H1 (cell line): ENCODE results near the gene POLN. TPM values are rescaled to one million over a fixed set of nuclear protein-coding genes. Genes with fewer than 3 reads are reported as not detected.

Experiments used
- CTCF ChIA-PET: fragments of 300-600 bp; sonication (Branson Sonifier 250); formaldehyde crosslinking; loops from one replicate; lab custom pipeline; 2021; ENCODE audit not compliant: partially characterized antibody; lab: Charles Lee
- POLR2A ChIA-PET: fragments of 300-600 bp; sonication (Branson Sonifier 250); formaldehyde crosslinking; loops from one replicate; lab custom pipeline; 2021; ENCODE audit warnings: inconsistent platforms; ENCODE audit not compliant: partially characterized antibody; lab: Charles Lee
- DNase-seq, 2 experiments: peaks; one replicate each; pipeline versions ENCODE4 v3.0.0 to v3.0.0-alpha.2; 2010 to 2022; ENCODE audit warnings: low spot score in 2 of 2, low read depth in 1 of 2, mixed read lengths in 1 of 2
- FAIRE-seq: peaks from 2 replicates; lab custom pipeline; 2011; peaks lifted over from hg19 to GRCh38; lab: Jason Lieb, UNC
- H2AFZ ChIP-seq: 2 replicates; pipeline ENCODE4 v1.8.1; 2012; ENCODE audit warnings: low read length, inconsistent platforms
- H2AK5ac ChIP-seq: 2 replicates; pipeline ENCODE4 v1.6.1; 2013; ENCODE audit warnings: low read depth, low read length
- H2BK120ac ChIP-seq: replicated peaks from 2 replicates; pipeline ENCODE3; 2013; ENCODE audit warnings: low read depth, low read length, inconsistent platforms
- H2BK12ac ChIP-seq: 2 replicates; pipeline ENCODE4 v1.6.1; 2013; ENCODE audit warnings: low read depth, low read length
- H2BK15ac ChIP-seq: 2 replicates; pipeline ENCODE4 v1.6.1; 2013; ENCODE audit warnings: low read length
- H2BK20ac ChIP-seq: 2 replicates; pipeline ENCODE4 v1.6.1; 2013; ENCODE audit warnings: low read length
- H2BK5ac ChIP-seq: 2 replicates; pipeline ENCODE4 v1.6.1; 2013; ENCODE audit warnings: low read depth, low read length
- H3K14ac ChIP-seq: 2 replicates; pipeline ENCODE4 v1.6.1; 2013; ENCODE audit warnings: inconsistent platforms; ENCODE audit not compliant: insufficient read length
- H3K18ac ChIP-seq: 2 replicates; pipeline ENCODE4 v1.6.1; 2013; ENCODE audit warnings: low read length; ENCODE audit errors: extremely low read depth
- H3K23ac ChIP-seq: 2 replicates; pipeline ENCODE4 v1.6.1; 2013; ENCODE audit warnings: inconsistent platforms; ENCODE audit not compliant: insufficient read length
- H3K23me2 ChIP-seq: 2 replicates; pipeline ENCODE4 v1.6.1; 2013; ENCODE audit warnings: low read depth, low read length
- H3K27ac ChIP-seq: 2 replicates; pipeline ENCODE4 v1.6.1; 2011; ENCODE audit warnings: low read depth, low read length, inconsistent platforms
- H3K27me3 ChIP-seq, 4 experiments: replicated peaks in 1 of 4; 1 replicate in 1 of 4; 2 replicates in 3 of 4; pipeline versions ENCODE4 v1.6.1 to v1.8.1; 2011 to 2013; ENCODE audit warnings: low read length in 3 of 4, mild to moderate bottlenecking in 3 of 4, inconsistent platforms in 2 of 4, mixed read lengths in 2 of 4, moderate library complexity in 1 of 4; ENCODE audit not compliant: control insufficient read depth in 3 of 4, insufficient read depth in 3 of 4; ENCODE audit errors: extremely low read depth in 1 of 4
- H3K36me3 ChIP-seq, 4 experiments: 2 replicates each; pipeline versions ENCODE4 v1.6.1 to v1.8.1; 2011 to 2013; ENCODE audit warnings: mild to moderate bottlenecking in 4 of 4, low read length in 3 of 4, moderate library complexity in 2 of 4, control low read depth in 1 of 4, inconsistent platforms in 1 of 4; ENCODE audit not compliant: insufficient read depth in 4 of 4, control insufficient read depth in 2 of 4
- H3K4ac ChIP-seq: replicated peaks from 2 replicates; pipeline ENCODE3; 2013; ENCODE audit warnings: low read length, low read depth, mixed read lengths, inconsistent platforms; ENCODE audit not compliant: insufficient read length
- H3K4me1 ChIP-seq, 4 experiments: replicated peaks in 1 of 4; 1 replicate in 1 of 4; 2 replicates in 3 of 4; pipeline versions ENCODE4 v1.6.1 to v1.8.1; 2011 to 2013; ENCODE audit warnings: low read length in 3 of 4, inconsistent platforms in 2 of 4, mixed read lengths in 1 of 4; ENCODE audit not compliant: insufficient read depth in 4 of 4, control insufficient read depth in 3 of 4
- H3K4me2 ChIP-seq, 2 experiments: 2 replicates each; pipeline versions ENCODE4 v1.6.1 to v1.8.1; 2011 to 2013; ENCODE audit warnings: low read depth in 2 of 2, low read length in 2 of 2, control low read depth in 1 of 2, inconsistent platforms in 1 of 2, mild to moderate bottlenecking in 1 of 2; ENCODE audit not compliant: insufficient read depth in 1 of 2
- H3K4me3 ChIP-seq, 4 experiments: fragments of 200-600, 300-600 bp in 1 of 4; sonication (generic), shearing (Covaris generic), sonication (Bioruptor Twin) in 1 of 4; 2 replicates each; pipeline versions ENCODE4 v1.5.1 to v1.8.1; 2011 to 2016; ENCODE audit warnings: low read length in 4 of 4, low read depth in 3 of 4, control low read depth in 2 of 4, inconsistent platforms in 2 of 4, mild to moderate bottlenecking in 2 of 4, mixed read lengths in 1 of 4, moderate library complexity in 1 of 4; ENCODE audit not compliant: insufficient read depth in 2 of 4; ENCODE audit errors: extremely low read depth in 1 of 4
- H3K56ac ChIP-seq: replicated peaks from 2 replicates; pipeline ENCODE3; 2013; ENCODE audit warnings: low read depth, mild to moderate bottlenecking, mixed read lengths, low read length, inconsistent platforms; ENCODE audit not compliant: insufficient read length
- H3K79me1 ChIP-seq: 2 replicates; pipeline ENCODE4 v1.6.1; 2013; ENCODE audit warnings: low read depth, low read length, control low read depth
- H3K79me2 ChIP-seq, 2 experiments: 2 replicates each; pipeline versions ENCODE4 v1.6.1 to v1.8.1; 2012 to 2013; ENCODE audit warnings: low read length in 2 of 2, mild to moderate bottlenecking in 2 of 2, inconsistent platforms in 1 of 2; ENCODE audit not compliant: insufficient read depth in 2 of 2, control insufficient read depth in 1 of 2
- H3K9ac ChIP-seq, 4 experiments: replicated peaks in 1 of 4; 1 replicate in 1 of 4; 2 replicates in 3 of 4; pipeline versions ENCODE4 v1.6.1 to v1.8.1; 2011 to 2013; ENCODE audit warnings: low read depth in 3 of 4, low read length in 3 of 4, control low read depth in 2 of 4, mild to moderate bottlenecking in 2 of 4, moderate library complexity in 2 of 4, inconsistent platforms in 1 of 4; ENCODE audit errors: extremely low read depth in 1 of 4
- H3K9me3 ChIP-seq, 2 experiments: 2 replicates each; pipeline versions ENCODE4 v1.6.1 to v1.8.1; 2012 to 2013; ENCODE audit warnings: mild to moderate bottlenecking in 2 of 2, moderate library complexity in 2 of 2, control low read depth in 1 of 2, inconsistent platforms in 1 of 2, low read depth in 1 of 2, low read length in 1 of 2, mixed read lengths in 1 of 2; ENCODE audit not compliant: insufficient read depth in 2 of 2
- H4K20me1 ChIP-seq, 2 experiments: replicated peaks in 1 of 2; 2 replicates each; pipeline versions ENCODE3 to v1.8.1; 2011 to 2013; ENCODE audit warnings: inconsistent platforms in 2 of 2, low read length in 2 of 2, mild to moderate bottlenecking in 1 of 2; ENCODE audit not compliant: insufficient read depth in 2 of 2, control insufficient read depth in 1 of 2
- H4K5ac ChIP-seq: 2 replicates; pipeline ENCODE4 v1.6.1; 2013; ENCODE audit warnings: low read length, low read depth, mixed read lengths, inconsistent platforms; ENCODE audit not compliant: insufficient read length
- H4K8ac ChIP-seq: 2 replicates; pipeline ENCODE4 v1.8.0; 2013; ENCODE audit warnings: mild to moderate bottlenecking, moderate library complexity, low read length, inconsistent platforms; ENCODE audit not compliant: insufficient read depth; ENCODE audit errors: extremely low read depth
- H4K91ac ChIP-seq: replicated peaks from 2 replicates; pipeline ENCODE3; 2013; ENCODE audit warnings: low read length, mixed read lengths, inconsistent platforms; ENCODE audit not compliant: insufficient read length
- CREB1 ChIP-seq: IDR thresholded peaks from 2 replicates; pipeline ENCODE4 v1.6.1; 2012; ENCODE audit warnings: inconsistent platforms
- E2F6 ChIP-seq: IDR thresholded peaks from 2 replicates; pipeline ENCODE4 v1.6.1; 2012; ENCODE audit warnings: inconsistent platforms
- EZH2 ChIP-seq: fragments of 200-600 bp; sonication (generic); IDR thresholded peaks from 2 replicates; pipeline ENCODE4 v1.7.1; 2012; ENCODE audit warnings: low read depth, mild to moderate bottlenecking, moderate library complexity, low read length, inconsistent platforms; ENCODE audit not compliant: severe bottlenecking
- GABPA ChIP-seq: IDR thresholded peaks from 2 replicates; pipeline ENCODE4 v1.6.1; 2011; ENCODE audit warnings: mild to moderate bottlenecking, low read length, moderate library complexity, borderline replicate concordance; ENCODE audit not compliant: insufficient read depth
- KDM1A ChIP-seq: fragments of 200-600, 300-600 bp; sonication (generic); IDR thresholded peaks from 2 replicates; pipeline ENCODE4 v1.7.1; 2016; ENCODE audit warnings: mild to moderate bottlenecking, low read length, borderline replicate concordance
- NRF1 ChIP-seq: IDR thresholded peaks from 2 replicates; pipeline ENCODE4 v1.6.1; 2011; ENCODE audit warnings: mild to moderate bottlenecking, low read depth, low read length, improper control_type of control experiment
- POLR2AphosphoS5 ChIP-seq: IDR thresholded peaks from 2 replicates; pipeline ENCODE4 v1.6.1; 2011; ENCODE audit warnings: low read depth, low read length
- POU5F1 ChIP-seq: IDR thresholded peaks from 2 replicates; pipeline ENCODE4 v1.6.1; 2011; ENCODE audit warnings: low read depth, mild to moderate bottlenecking, low read length, moderate library complexity
- RNF2 ChIP-seq: fragments of 200-900, 300-1000 bp; sonication (generic); IDR thresholded peaks from 2 replicates; pipeline ENCODE4 v1.7.1; 2016; ENCODE audit warnings: borderline replicate concordance, low read depth, mild to moderate bottlenecking, antibody characterized with exemption, low read length; ENCODE audit not compliant: poor library complexity, severe bottlenecking; ENCODE audit errors: missing control alignments
- SP4 ChIP-seq: IDR thresholded peaks from 2 replicates; pipeline ENCODE4 v1.6.1; 2012; ENCODE audit warnings: low read length, inconsistent platforms
- YY1 ChIP-seq: IDR thresholded peaks from 2 replicates; pipeline ENCODE4 v1.6.1; 2011; ENCODE audit warnings: low read depth, mild to moderate bottlenecking, low read length
- ZNF274 ChIP-seq: IDR thresholded peaks from 2 replicates; pipeline ENCODE4 v1.7.0; 2012; ENCODE audit warnings: low read length, borderline replicate concordance; ENCODE audit errors: extremely low read depth
- WGBS, 2 experiments: shearing (Covaris generic) in 1 of 2; methylation state at CpG; one replicate each; pipeline versions ENCODE4 v1.1.6 to v1.1.7; 2013 to 2015; ENCODE audit warnings: low lambda C conversion rate in 2 of 2, mixed read lengths in 2 of 2, inconsistent platforms in 1 of 2, low coverage in 1 of 2, missing lambda C conversion rate in 1 of 2; ENCODE audit not compliant: insufficient replicate concordance in 2 of 2, insufficient coverage in 1 of 2, insufficient read length in 1 of 2; ENCODE audit errors: extremely low coverage in 1 of 2, missing lambda C conversion rate in 1 of 2; 5-methylcytosine and 5-hydroxymethylcytosine counted together
- polyA plus RNA-seq, 7 experiments: library from polyadenylated mRNA; depleted of rRNA in 3 of 7; stranded (reverse) in 5 of 7; unstranded in 2 of 7; fragments of >200 nt in 5 of 7; fragments of 200-250 nt in 2 of 7; gene quantifications; 1 replicate in 5 of 7; 2 replicates in 1 of 7; 4 replicates in 1 of 7; pipeline versions ENCODE4 v1.2.1 to v1.2.3, GENCODE V29; 2011 to 2013; ENCODE audit warnings: missing spikeins in 2 of 7, mixed read lengths in 2 of 7
- total RNA-seq: library from RNA; stranded (reverse); fragmentation: NEBNext Ultra II Directional; extraction: Animal tissue kit (Norgen Biotek cat#: 25700); gene quantifications from 2 replicates; pipeline ENCODE4 v1.2.1, GENCODE V29; 2021

Gene POLN
- total and polyA plus RNA-seq, 2 of the 8 experiments (the other 6 are each of a cell fraction or from before 2014, with no cell fraction given): 0.98 to 1.5 TPM

DNA sequence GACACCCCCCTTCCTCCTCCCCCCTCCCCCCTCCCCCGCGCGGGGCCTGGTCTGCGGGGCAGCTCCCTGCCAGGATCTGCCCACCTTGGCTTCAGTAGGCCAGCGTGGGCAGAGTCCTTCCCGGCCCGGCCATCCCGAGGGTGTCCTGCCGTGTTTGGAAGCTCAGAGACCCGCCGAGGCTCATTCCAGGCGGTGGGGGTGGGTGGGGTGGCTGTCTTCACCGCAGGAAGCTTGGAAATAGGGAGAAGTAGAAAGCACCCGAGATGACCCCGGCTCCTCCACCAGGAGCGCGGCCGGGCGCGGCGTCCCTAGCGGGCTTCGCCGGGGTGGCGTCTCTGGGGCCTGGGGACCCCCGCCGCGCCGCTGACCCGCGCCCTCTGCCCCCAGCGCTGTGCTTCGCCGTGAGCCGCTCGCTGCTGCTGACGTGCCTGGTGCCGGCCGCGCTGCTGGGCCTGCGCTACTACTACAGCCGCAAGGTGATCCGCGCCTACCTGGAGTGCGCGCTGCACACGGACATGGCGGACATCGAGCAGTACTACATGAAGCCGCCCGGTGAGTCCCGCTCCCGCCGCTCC lies 181.2 kb downstream of the POLN start:
- Histone ChIP-seq H3K9me3 (no peaks in the 10 kb centered on the region), H3K14ac (no peak overlapping the region), H3K4me3 (peak overlapping the region; percentile 11 to 58 (median 34)), H3K18ac (no peak overlapping the region; the same call in 1 of the 2 replicates), H3K23ac (no peak overlapping the region), H4K5ac (no peak overlapping the region), H2BK120ac (no peak overlapping the region), H3K27me3 (peaks cover 22 to 49% (median 36%) of the 10 kb centered on the region in 4 experiments), H4K20me1 (peaks cover 5 to 15% of the 10 kb centered on the region in 2 experiments), H2BK20ac (no peak overlapping the region), H2AFZ (no peak overlapping the region), H3K36me3 (peaks cover 0 to 4% (median 0%) of the 10 kb centered on the region in 4 experiments; a peak in 1 of 8 replicates), H2BK5ac (no peak overlapping the region), H3K4me2 (peak overlapping the region; percentile 49 to 80), H3K4me1 (peaks cover 0 to 5% (median 4%) of the 10 kb centered on the region in 4 experiments; a peak in 5 of 7 replicates), H3K23me2 (peaks cover 13% of the 10 kb centered on the region; the same call in 1 of the 2 replicates), H3K4ac (no peak overlapping the region), H3K9ac (no peak overlapping the region), H2BK15ac (no peak overlapping the region), H2BK12ac (no peak overlapping the region), H3K56ac (no peak overlapping the region), H3K79me2 (no peaks in the 10 kb centered on the region), H4K8ac (no peak overlapping the region), H2AK5ac (no peak overlapping the region), H3K27ac (no peak overlapping the region), H3K79me1 (no peaks in the 10 kb centered on the region), H4K91ac (no peak overlapping the region)
- no peak for FAIRE-seq
- ChIA-PET POLR2A (interaction anchor here (0.7 to 1.9 kb wide), 8 partner anchors 9 to 266 kb away, joined by 3 to 6 read pairs (median 3); no protein-coding TSS in a partner anchor), CTCF (interaction anchor here (1.0 kb wide), 1 partner anchor 8 kb away, joined by 4 read pairs; no protein-coding TSS in a partner anchor)
- DNase-seq: peak in 1 of 2 experiments; percentile 27
- 16% methylated on average over 33 of the region's 54 CpGs; no CpG with 5 or more reads in 1 of the 2 experiments for WGBS, 2 experiments
- TF ChIP-seq E2F6 (peak; percentile 44; the same call in 1 of the 2 replicates), CREB1 (peak; percentile 55; the same call in 1 of the 2 replicates), POLR2AphosphoS5 (no peak), EZH2 (peak; percentile 28), RNF2 (no peak), POU5F1 (no peak), NRF1 (no peak), GABPA (peak; percentile 60; the same call in 1 of the 2 replicates), KDM1A (no peak), YY1 (peak; percentile 60; the same call in 1 of the 2 replicates), ZNF274 (no peak), SP4 (no peak)
